Myocyte (in vitro differentiated cells): ENCODE measurements around the gene CDH20. TPM values are rescaled to one million over a fixed set of nuclear protein-coding genes. Genes with fewer than 3 reads are reported as not detected.

ENCODE experiments used
- DNase-seq: peaks from one replicate; pipeline ENCODE4 v3.0.0-alpha.2; 2012; ENCODE audit warnings: low read depth
- total RNA-seq: library from RNA; depleted of rRNA; stranded (reverse); fragments of >200 nt; gene quantifications from 2 replicates; pipeline ENCODE4 v1.2.3, GENCODE V29; 2014

Gene CDH20
- total RNA-seq, 1 donor from 2014 or later, result not detected

DNA sequence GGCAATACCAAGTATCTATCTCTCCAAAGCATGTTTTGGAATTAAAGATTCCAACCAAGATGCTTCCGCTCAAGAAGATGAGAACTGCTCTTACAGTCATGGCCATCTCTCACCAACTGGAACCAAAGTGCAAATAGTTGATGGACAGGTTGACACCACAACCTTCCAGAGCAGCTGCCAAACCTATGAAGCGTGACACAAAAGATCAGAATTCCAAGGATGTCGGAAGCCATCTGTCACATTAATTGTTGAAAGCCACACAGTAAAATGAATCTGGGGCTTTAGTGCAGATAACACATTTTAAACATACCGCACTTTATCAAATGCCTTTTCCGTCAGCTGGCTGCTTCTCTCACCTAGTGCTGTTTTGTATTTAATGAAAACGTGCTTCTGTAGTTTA is 195.7 kb downstream of the CDH20 start:
- peak; percentile 80 for DNase-seq

DNA sequence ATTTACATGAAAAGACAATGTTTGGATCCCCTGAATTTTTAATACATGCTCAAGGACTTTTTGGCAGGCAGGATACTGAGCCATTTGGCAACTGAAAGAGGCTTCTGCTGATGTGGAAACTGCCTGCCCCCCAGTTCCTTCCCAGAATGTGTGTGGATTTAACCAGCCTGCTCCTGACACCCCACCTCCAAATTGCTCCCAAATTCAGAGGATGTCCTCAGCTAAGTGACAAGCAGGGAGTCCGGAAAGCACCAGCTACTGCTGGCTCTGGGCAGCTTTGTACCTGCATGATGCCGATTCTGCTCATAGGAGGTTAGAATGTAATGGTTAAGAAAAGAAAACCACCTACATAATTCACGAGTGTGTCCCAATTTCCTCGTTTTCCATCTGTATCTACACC is 197.5 kb downstream of the CDH20 start:
- DNase-seq, result no peak

DNA sequence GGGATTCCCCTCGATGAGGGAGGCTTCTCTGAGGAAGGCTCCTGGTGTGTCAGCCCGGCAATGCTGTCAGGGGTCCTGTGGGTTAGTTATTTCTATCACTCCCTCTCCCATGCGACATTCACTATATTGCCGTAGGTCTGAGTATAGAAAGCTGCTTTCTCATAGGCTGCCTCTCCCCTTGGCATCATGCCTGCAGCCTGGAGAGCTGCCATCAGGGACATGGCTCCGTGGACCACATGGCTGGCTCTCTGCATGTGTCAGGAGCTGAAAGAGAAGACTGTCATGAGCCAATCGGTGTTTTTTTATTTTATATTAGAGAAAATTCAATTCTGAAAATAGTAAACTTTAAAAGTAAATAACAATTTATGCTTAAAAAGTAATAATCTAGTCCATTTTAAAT is 198.0 kb downstream of the CDH20 start:
- DNase-seq, result peak; percentile 35

DNA sequence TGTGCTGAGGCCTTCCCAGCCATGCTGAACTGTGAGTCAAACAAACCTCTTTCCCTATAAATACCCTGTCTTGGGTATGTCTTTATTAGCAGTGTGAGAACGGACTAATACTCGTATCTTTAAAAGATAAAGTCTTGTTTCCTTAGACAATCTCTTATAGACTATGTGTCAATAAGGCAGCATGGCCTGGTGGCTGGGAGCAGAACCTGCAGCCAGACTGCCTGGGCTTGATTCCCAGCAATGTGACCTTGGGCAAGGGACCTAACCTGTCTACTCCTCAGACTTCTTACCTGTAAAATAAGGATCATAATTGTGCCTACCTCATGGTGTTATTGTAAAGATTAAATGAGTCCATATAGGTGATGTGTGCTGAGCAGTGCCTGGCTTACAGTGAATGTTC is 198.7 kb downstream of the CDH20 start:
- DNase-seq, result no peak

DNA sequence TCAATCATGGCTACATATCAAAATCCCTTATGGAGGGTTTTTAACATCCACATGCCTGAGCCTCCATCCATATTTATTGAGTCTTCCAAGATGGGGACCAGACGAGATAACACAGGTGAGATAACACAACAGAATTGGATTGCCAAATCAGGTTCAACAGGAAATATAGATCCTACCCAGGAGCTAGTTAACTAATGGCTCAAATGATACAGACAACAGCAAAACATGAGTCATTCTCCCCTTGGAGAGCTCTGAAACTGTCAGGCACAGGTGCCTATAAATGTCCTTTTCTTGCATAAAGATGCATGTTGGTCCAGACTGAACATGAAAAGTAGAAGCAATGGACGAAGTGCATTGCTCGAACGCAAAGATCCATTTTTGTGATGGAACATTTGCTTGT is 202.2 kb downstream of the CDH20 start:
- DNase-seq, result no peak

DNA sequence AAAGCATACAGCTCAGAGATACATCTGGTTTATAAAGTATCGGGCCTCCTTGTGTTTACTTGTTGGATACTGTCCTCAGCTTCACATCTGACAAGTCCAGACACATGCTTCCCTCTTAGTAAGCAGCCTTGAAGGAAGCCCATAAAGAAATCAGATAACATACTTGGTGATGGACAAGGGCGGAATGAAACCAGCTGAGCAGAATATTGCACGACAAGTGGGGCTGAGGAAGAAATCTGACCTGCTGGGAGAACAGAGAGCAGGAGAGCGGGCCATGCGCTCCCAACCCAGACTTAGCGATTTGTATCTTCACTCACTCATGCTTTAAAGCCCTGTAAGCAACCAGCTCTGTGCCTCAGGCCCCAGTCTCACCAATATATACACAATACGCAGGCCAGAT is 208.4 kb downstream of the CDH20 start:
- no peak for DNase-seq

DNA sequence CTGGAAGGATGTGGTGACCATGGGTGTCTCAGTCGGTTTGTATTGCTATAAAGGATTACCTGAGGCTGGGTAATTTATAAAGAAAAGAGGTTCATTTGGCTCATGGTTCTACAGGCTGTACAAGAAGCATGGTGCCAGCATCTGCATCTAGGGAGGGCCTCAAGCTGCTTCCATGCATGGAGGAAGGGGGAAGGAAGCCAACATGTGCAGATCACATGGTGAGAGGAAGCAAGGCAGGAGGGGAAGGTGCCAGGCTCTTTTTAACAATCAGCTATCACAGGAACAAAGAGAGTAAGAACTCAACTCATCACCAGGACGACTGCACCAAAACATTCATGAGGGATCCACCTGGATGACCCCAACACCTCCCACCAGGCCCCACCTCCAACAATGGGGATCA is 209.4 kb downstream of the CDH20 start:
- DNase-seq, result no peak

DNA sequence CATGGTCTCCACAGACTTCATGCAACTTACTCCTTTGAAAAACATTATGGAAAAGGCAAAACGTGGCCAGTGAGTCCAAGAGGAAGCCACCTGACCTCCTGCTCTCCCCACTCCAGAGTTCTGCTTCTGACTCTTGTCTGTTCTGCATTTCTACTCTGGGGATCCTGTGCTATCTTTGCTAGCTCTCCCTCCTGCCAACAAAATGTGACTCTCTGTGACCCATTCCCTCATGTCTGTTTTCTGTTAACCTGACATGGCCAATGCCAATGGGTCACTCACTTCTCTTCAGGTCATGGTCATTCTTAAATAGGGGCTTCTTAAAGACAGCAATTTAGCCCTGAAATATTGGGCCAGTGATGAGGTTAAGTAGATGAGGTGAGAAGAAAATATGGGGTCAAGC is 210.3 kb downstream of the CDH20 start:
- DNase-seq, result no peak

DNA sequence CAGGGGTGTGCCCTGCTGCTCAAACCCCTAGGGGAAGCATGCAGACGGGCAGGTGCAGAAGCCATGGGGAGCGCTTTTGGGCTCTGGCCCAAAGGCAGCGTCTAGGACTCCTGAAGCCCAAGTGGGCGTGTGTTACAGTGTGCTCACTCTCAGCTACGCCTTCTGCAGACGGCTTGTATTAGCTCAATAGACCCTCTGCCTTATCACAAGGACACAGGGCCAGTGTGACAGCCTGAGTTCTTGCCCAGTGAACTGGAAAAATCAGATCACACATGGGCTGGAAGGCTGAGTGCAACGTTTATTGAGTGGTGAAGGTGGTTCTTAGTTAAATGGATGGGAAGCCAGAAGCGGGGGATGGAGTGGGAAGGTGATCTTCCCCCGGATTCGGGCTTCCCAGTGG is 210.9 kb downstream of the CDH20 start:
- DNase-seq, result no peak

DNA sequence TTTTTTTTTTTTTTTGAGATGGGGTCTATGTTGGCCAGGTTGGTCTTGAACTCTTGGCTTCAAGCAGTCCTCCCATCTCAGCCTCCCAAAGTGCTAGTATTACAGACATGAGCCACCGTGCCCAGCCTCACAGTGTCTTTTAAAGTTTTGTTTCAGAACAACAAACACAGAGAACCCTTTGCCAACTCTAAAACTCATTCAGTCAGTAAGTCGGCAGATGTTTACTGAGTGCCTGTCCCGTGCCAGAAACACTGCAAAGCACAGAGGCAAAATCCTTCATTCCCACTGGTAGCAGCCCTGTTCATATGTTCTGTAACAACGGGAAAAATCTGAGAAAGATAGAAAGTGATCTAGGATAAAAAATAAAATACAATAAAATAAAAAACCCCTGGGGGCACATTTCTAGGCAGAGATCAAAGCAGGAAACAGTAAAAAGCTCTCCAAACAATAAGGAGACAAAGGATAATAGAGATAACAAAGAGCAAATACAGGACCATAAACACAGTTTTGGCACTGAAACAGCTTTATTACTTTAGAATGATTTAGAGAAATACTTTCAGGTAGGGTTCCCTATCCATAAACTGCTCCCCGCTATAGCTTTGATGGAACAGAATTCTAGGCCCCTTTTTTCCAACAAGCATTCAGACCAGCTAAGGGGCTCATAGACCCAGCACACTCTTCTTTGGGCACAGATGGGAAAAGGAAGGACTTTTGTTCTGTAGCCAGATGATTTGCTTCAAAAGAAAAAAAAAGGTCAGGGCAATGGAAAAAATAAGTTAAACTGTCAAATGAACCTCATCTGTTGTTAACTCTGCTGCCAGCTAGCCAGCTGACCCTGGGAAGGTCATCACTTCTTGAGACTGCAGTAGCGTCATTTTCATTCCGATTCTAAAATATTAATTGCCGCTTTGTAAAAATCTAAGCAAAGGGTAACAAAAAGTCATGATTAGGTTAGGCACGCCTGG is 212.3 kb downstream of the CDH20 start:
- DNase-seq, result no peak

DNA sequence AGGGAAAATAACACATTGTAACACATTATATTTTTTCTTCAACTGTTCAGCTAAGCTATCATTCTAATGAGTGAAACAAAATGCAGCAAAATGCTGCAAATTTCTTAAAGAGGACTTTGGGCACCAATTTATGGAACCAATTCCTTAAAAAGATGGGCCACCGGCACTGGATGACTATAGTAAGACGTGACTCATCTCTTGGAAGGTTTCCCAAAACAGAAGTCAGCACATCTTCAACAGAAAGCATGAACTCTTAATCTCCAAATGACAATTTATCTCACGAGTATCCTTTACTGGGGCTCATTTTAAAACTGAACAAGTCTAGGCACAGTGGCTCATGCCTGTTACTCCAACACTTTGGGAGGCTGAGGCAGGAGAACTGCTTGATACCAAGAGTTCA is 213.4 kb downstream of the CDH20 start:
- DNase-seq, result peak; percentile 79

DNA sequence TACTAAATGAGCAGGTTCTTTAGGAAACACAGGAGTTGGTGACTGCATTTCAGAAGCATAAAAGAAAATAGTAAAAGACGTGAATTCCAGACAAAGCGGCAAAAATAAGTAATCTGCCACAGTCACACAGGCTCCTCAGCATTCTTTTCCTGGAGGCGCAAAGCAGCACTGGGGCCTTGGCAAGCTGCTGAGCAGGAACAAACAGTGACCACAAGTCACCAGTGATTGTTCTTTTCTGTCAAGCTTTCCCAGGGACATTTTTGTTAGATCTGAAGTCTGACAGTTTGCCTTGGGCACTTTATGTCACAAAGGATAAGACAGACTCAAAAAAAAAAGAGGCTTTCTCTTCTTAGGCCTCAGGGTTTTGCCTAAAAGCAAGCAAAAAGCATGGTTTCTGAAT is 216.2 kb downstream of the CDH20 start:
- DNase-seq, result no peak

DNA sequence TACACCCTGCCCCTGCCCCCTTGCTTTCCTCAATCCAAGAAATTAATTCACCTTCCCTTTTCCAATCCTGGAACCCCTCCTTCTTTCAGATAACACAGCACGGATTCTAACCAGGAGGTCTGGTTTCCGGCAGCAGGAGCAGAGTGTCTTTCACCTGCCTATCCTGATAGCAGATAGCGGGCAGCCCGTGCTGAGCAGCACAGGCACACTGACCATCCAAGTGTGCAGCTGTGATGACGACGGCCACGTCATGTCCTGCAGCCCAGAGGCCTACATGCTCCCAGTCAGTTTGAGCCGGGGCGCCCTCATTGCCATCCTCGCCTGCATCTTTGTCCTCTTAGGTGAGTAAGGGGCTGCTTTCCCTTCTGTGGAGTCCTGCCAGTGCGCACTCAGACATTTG is 216.7 kb downstream of the CDH20 start:
- DNase-seq, result no peak

DNA sequence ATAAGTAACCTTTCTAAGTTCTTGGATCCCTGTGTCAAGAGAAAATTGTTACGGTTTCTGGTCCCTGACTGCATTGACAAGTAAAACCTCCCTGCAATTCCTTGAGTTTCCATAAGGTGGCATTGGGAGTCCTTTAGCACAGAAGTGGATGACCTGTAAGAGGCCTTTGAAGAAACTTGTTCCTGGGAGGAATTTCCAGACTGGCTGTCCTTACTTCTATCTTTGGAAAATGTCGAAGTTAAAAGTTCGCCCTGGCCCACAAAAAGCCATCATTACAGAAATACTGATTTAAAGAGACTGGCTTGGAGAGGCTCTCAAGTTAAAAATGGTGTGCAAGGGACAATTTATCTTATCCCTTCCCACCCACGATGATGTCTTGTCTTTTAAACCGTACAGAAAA is 218.4 kb downstream of the CDH20 start:
- peak; percentile 86 for DNase-seq

DNA sequence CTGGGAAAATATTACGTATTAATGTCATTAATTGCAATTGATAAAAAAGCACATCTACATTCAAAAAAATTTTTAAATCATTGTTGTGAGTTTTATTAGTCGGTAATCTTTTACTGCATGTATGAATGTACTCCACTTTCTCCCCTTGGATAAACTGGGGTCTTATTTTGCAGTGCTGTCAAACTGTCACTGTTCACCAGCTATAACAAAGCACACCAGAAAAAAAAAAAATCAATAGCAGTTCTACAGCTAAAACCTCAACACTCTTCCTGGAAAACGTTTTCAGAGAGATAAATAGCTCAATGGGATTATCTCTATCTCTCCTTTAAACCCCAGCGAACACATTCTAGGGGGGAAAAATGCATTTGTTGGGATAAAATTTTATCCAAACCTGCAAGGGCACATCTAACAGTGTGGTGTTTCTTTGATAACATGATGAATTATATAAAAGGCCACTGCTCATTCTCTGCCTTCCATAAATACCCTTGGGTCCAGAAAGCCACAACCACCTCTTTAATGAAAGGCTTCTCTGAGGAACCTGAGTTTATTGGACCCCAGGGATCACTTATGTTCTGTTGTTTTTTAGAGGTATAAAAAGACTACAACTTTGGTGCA is 219.9 kb downstream of the CDH20 start:
- no peak for DNase-seq

DNA sequence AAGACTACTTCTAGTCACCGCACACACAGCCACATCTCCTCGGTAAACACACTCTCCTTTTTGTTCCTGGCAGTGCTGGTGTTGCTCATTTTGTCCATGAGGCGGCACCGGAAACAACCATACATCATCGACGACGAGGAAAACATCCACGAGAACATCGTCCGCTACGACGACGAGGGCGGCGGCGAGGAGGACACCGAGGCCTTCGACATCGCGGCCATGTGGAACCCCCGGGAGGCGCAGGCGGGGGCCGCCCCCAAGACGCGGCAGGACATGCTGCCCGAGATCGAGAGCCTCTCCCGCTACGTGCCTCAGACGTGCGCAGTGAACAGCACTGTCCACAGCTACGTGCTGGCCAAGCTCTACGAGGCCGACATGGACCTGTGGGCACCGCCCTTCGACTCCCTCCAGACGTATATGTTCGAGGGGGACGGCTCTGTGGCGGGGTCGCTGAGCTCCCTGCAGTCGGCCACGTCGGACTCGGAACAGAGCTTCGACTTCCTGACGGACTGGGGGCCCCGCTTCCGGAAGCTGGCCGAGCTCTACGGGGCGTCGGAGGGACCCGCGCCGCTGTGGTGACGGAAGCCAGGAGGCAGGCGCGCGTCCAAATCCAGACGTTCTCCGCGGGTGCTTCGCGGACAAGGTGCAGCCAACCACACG is 221.0 kb downstream of the CDH20 start:
- no peak for DNase-seq

DNA sequence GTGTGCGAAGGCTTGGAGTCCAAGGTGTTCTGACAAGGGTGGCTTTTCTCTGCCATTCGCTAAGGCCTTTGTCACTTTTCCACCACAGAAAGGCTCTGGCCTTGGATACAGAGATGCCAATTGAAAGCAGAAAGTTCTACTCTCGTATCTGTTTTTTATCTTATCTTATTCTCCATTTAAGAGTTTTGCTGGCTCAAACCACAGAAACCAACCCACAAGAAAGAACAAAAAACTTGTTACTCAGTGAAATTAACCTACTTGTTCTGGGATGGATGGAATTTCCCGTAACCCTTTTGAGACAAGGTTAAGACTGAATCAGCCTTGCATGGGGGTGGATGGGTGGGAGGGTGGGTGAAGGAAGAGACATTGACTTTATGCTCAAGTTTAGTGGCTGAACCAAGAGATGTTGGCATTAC is 221.7 kb downstream of the CDH20 start:
- DNase-seq, result no peak

DNA sequence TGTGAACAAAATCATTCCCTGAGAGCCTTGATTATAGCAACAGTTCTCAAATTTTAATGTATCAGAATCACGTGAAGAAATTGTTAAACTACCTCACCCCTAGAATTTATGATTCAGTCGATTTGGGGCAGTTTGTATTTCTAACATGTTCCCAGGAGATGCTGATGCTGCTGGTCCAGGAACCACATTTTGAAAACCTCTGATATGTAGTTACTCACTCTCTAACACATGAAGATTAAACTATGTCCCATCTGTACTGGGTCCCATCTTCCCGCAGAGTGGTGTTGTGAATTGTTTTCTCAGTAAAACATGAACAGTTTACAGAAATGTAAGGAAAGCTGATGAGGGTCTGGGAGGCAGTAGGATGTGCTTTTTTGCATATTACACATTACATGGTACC is 223.1 kb downstream of the CDH20 start:
- DNase-seq, result no peak

DNA sequence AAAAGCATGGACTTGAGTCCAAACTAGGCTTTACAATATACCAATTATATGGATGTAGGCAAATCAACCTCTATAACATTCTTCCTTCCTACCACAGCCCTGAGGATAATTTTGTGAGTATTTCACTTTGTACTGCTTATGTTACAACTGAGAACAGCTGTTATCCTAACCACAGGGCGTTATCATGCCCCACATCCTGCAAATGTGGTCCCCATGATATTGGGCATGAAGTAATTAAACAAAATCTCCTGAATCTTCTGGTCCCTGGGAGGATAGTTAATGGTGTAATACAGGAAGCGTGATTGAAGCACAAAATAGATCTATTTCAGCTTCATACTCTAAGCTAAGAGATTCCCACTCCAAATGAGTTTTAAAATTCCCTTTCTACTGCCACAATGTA is 223.6 kb downstream of the CDH20 start:
- peak; percentile 73 for DNase-seq

DNA sequence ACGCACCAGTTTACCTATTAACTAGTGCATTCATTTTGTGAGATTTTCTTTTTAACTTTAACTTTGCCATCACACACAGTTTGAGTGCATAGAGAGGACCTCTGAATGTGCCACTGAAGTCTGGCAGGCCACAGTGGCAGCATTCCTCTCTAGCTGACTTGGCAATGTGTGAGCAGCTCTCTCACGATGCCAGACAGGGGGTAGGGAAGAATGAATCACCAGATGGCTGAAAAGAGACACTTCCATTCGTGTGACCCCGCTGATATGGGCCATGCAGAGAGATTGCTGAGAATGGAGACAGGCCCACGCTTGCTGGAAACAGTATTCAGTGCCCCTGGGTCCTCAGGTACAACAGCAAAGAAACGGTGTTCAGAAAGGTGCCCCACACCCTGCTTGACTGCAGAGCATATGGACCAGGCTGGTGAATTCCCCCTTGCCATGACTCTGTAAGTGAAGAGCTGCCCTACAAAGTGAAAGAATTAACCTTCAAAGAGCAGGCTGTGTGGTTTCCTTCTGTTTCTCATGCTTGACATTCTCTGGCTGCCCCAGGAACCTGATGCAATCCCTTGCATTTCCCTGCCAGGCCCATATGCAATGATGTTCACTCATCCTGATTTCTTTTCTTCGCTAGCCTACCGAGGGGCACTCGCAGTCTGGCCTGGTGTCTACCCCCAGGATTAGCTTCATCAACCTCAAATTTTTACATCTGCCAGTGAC is 236.1 kb downstream of the CDH20 start:
- DNase-seq, result peak; percentile 86

DNA sequence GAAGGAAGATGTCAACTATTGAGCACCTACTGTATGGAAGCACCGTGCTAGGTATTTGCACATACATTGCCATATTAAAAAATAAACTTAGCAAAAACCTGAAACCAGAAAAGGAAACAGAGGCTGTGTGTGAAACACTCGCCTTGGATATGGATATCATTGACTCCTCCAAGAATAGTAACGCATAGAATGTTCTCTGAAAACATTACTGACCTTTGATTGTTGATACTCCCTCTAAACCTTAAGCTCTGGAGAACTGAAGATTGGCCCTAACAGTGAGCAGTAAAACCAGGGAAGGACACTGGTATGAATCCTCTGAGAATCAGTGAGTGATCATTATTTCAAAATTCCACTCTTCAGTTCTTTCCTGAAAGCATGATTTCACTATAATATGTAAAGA is 236.8 kb downstream of the CDH20 start:
- DNase-seq, result no peak
